Panc1 (cell line): ENCODE data around the gene GRIN2A. TPM values are rescaled to one million over a fixed set of nuclear protein-coding genes. Genes with fewer than 3 reads are reported as not detected.

Experiments used
- ATAC-seq: fragments of 200-7000 bp; cut with Tn5 transposase; 2 replicates; pipeline ENCODE4 v1.9.1; 2020; ENCODE audit warnings: mild to moderate bottlenecking, moderate library complexity
- BruUV-seq: library from RNA; stranded (reverse); fragments of 400-500 nt; replicated peaks from 2 replicates; lab custom pipeline; 2021; lab: Mats Ljungman, UMichigan
- CTCF ChIA-PET: fragments of 300-600 bp; sonication (Branson Sonifier 250); formaldehyde crosslinking; loops from one replicate; lab custom pipeline; 2022; ENCODE audit warnings: antibody characterized with exemption; lab: Charles Lee
- POLR2A ChIA-PET: fragments of 300-600 bp; sonication (Branson Sonifier 250); formaldehyde crosslinking; loops from one replicate; lab custom pipeline; 2022; ENCODE audit warnings: antibody characterized with exemption; lab: Charles Lee
- DNase-seq: peaks from one replicate; pipeline ENCODE4 v3.0.0-alpha.2; 2010; ENCODE audit warnings: low read depth, low spot score
- H3K27ac ChIP-seq: 2 replicates; pipeline ENCODE4 v1.5.1; 2011; ENCODE audit warnings: mild to moderate bottlenecking, low read length, inconsistent platforms
- H3K27me3 ChIP-seq: fragments of 200-500 bp; sonication (Bioruptor generic); 2 replicates; pipeline ENCODE4 v1.6.0; 2014; ENCODE audit warnings: low read length, inconsistent platforms; ENCODE audit not compliant: control insufficient read depth, insufficient read depth
- H3K36me3 ChIP-seq: fragments of 200-500 bp; sonication (Bioruptor generic); 2 replicates; pipeline ENCODE4 v1.5.1; 2014; ENCODE audit warnings: inconsistent platforms, mild to moderate bottlenecking, low read length, moderate library complexity; ENCODE audit not compliant: control insufficient read depth, insufficient read depth
- H3K4me1 ChIP-seq: 2 replicates; pipeline ENCODE4 v1.5.1; 2011; ENCODE audit warnings: inconsistent platforms, mild to moderate bottlenecking, low read length, moderate library complexity; ENCODE audit not compliant: control insufficient read depth, insufficient read depth
- H3K4me3 ChIP-seq, 2 experiments: 2 replicates each; pipeline ENCODE4 v1.5.1; 2011 to 2012; ENCODE audit warnings: low read depth in 2 of 2, low read length in 2 of 2, mild to moderate bottlenecking in 2 of 2, inconsistent platforms in 1 of 2, moderate library complexity in 1 of 2
- H3K9me3 ChIP-seq: fragments of 200-500 bp; sonication (Bioruptor generic); 2 replicates; pipeline ENCODE4 v1.5.1; 2014; ENCODE audit warnings: low read depth, mild to moderate bottlenecking, inconsistent platforms, low read length, moderate library complexity; ENCODE audit not compliant: control insufficient read depth, insufficient read depth
- POLR2AphosphoS5 ChIP-seq: IDR thresholded peaks from 2 replicates; pipeline ENCODE4 v1.6.1; 2012; ENCODE audit warnings: mild to moderate bottlenecking, low read depth, low read length, moderate library complexity
- SIN3A ChIP-seq: IDR thresholded peaks from 2 replicates; pipeline ENCODE4 v1.6.1; 2012; ENCODE audit warnings: low read depth, mild to moderate bottlenecking, low read length, moderate library complexity, borderline replicate concordance; ENCODE audit not compliant: insufficient read depth
- TCF7L2 ChIP-seq: IDR thresholded peaks from 2 replicates; pipeline ENCODE4 v1.6.1; 2011; ENCODE audit warnings: mild to moderate bottlenecking, low read depth, low read length, inconsistent platforms
- in situ Hi-C: cut with HindIII; loops from 2 replicates; pipeline ENCODE4 v1.10.0; 2016; ENCODE audit warnings: low sequenced_read_pairs, low pct_unique_long_range_greater_than_20kb
- intact Hi-C: fragments of 100-400 bp; cut with micrococcal nuclease; formaldehyde crosslinking; loops from one replicate; pipeline ENCODE4 v1.10.0; 2022; ENCODE audit not compliant: unreplicated experiment
- total RNA-seq: library from RNA; stranded (reverse); gene quantifications from one replicate; pipeline ENCODE4 v1.2.1, GENCODE V29; 2021; ENCODE audit not compliant: unreplicated experiment
- TF ChIP-seq, protein P1 (sequence below): fragments of 450-650 bp; IDR thresholded peaks from 2 replicates; pipeline ENCODE4 v1.5.1; 2017; ENCODE audit warnings: mild to moderate bottlenecking
- TF ChIP-seq, protein P2 (sequence below), 2 experiments: IDR thresholded peaks; 2 replicates each; pipeline ENCODE4 v1.6.1; 2011 to 2012; ENCODE audit warnings: low read depth in 2 of 2, control low read depth in 1 of 2, low read length in 1 of 2, mild to moderate bottlenecking in 1 of 2, moderate library complexity in 1 of 2; ENCODE audit not compliant: insufficient read depth in 1 of 2

Gene GRIN2A
- total RNA-seq, 1 experiment from 2014 or later, result 12.3 TPM

DNA sequence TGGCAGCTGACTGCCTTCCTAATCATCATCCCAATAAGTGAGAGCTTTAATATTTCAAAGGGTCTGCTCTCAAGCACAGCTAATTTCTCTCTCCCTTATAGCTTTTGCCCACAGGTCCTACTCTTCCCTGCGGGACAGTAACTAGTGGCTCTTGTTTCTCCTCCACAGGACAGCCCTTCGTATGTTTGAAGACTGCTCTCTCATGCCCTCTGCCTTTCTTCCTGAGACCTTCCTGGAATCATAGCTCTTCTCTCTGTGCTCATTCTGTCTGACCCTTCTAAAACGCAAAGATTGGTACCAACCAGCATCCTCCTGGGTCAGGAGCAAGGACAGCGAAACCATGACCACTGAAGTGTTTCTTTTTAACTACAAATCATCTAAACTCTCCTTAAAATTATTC, 168.9 kb downstream of the GRIN2A start:
- Histone ChIP-seq H3K4me1 (no peaks in the 10 kb centered on the region), H3K4me3 (no peak overlapping the region), H3K36me3 (no peaks in the 10 kb centered on the region), H3K27ac (no peak overlapping the region), H3K27me3 (no peaks in the 10 kb centered on the region), H3K9me3 (no peaks in the 10 kb centered on the region)
- ATAC-seq, result no peak
- DNase-seq, result no peak
- POLR2A ChIA-PET, result no interaction called here
- intact Hi-C loops (loop anchor here (10.0 kb wide), 1 partner anchor 369 kb away; no protein-coding TSS in a partner anchor), in situ Hi-C loops (no loop called here)
- no TSS peak for BruUV-seq
- CTCF ChIA-PET, result no interaction called here
- TF ChIP-seq, protein P1, sequence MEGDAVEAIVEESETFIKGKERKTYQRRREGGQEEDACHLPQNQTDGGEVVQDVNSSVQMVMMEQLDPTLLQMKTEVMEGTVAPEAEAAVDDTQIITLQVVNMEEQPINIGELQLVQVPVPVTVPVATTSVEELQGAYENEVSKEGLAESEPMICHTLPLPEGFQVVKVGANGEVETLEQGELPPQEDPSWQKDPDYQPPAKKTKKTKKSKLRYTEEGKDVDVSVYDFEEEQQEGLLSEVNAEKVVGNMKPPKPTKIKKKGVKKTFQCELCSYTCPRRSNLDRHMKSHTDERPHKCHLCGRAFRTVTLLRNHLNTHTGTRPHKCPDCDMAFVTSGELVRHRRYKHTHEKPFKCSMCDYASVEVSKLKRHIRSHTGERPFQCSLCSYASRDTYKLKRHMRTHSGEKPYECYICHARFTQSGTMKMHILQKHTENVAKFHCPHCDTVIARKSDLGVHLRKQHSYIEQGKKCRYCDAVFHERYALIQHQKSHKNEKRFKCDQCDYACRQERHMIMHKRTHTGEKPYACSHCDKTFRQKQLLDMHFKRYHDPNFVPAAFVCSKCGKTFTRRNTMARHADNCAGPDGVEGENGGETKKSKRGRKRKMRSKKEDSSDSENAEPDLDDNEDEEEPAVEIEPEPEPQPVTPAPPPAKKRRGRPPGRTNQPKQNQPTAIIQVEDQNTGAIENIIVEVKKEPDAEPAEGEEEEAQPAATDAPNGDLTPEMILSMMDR, result peak; percentile 22; the same call in 1 of the 2 replicates
- TF ChIP-seq TCF7L2, result no peak

DNA sequence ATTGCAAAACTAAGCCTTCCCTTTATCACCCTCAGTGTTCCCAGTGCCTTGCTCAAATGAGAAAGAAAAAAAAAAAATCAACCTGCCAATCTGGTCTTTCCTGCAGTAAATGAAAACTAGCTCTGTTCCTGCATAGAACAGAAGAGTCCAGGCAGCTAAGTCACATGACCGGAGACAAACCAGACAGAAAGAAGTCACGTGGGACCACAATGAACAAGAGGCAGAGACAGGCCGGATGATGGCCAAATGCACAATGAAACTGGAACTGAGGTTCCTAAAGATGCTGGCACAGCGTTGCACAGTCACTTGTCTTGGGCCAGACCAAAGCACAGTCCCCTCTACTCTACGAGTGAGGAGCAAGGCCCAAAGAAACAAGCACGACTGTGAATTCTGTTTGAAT, 172.5 kb downstream of the GRIN2A start:
- in situ Hi-C loops (no loop called here), intact Hi-C loops (loop anchor here (10.0 kb wide), 1 partner anchor 365 kb away; no protein-coding TSS in a partner anchor)
- BruUV-seq, result no TSS peak
- H3K36me3 ChIP-seq, result no peaks in the 10 kb centered on the region
- no peak for DNase-seq
- H3K4me3 ChIP-seq, result no peak overlapping the region
- no peaks in the 10 kb centered on the region for H3K27me3 ChIP-seq
- POLR2A ChIA-PET, result no interaction called here
- H3K9me3 ChIP-seq, result no peaks in the 10 kb centered on the region; the same call in 1 of the 2 replicates
- no peak for ATAC-seq
- CTCF ChIA-PET, result no interaction called here
- H3K27ac ChIP-seq, result no peak overlapping the region
- TF ChIP-seq SIN3A (no peak), TCF7L2 (no peak)
- TF ChIP-seq, protein P1, result no peak
- no peaks in the 10 kb centered on the region for H3K4me1 ChIP-seq

DNA sequence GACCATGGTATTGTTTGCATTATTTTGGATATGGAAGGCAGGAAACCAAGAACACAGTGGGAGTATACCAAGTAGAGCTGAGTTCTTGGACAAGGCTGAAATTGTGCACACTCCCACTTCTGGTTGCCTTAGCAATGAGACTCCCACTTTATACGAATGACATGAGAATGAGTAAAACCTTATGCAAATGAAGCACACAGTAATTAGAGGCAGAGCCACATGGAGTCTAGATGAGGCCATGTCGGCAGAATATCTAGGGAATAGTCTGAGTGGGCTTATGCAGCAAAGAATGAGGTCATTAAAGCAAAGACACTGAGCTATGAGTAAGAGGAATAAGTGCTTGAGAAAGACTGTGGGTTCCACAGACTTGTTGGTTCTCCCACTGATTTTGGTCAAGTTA, 178.7 kb downstream of the GRIN2A start:
- TF ChIP-seq, protein P1, result no peak
- no peak for TF ChIP-seq SIN3A
- TF ChIP-seq TCF7L2, result no peak
- TF ChIP-seq, protein P2, sequence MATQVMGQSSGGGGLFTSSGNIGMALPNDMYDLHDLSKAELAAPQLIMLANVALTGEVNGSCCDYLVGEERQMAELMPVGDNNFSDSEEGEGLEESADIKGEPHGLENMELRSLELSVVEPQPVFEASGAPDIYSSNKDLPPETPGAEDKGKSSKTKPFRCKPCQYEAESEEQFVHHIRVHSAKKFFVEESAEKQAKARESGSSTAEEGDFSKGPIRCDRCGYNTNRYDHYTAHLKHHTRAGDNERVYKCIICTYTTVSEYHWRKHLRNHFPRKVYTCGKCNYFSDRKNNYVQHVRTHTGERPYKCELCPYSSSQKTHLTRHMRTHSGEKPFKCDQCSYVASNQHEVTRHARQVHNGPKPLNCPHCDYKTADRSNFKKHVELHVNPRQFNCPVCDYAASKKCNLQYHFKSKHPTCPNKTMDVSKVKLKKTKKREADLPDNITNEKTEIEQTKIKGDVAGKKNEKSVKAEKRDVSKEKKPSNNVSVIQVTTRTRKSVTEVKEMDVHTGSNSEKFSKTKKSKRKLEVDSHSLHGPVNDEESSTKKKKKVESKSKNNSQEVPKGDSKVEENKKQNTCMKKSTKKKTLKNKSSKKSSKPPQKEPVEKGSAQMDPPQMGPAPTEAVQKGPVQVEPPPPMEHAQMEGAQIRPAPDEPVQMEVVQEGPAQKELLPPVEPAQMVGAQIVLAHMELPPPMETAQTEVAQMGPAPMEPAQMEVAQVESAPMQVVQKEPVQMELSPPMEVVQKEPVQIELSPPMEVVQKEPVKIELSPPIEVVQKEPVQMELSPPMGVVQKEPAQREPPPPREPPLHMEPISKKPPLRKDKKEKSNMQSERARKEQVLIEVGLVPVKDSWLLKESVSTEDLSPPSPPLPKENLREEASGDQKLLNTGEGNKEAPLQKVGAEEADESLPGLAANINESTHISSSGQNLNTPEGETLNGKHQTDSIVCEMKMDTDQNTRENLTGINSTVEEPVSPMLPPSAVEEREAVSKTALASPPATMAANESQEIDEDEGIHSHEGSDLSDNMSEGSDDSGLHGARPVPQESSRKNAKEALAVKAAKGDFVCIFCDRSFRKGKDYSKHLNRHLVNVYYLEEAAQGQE (IDR thresholded peaks at IDR 0.05; ENCODE audit: insufficient read depth in 1 of 2, low read depth in 2 of 2, low read length in 1 of 2), result no peak
- no peak for TF ChIP-seq POLR2AphosphoS5
- in situ Hi-C loops, result no loop called here
- no peak for ATAC-seq
- intact Hi-C loops, result no loop called here
- CTCF ChIA-PET, result no interaction called here
- Histone ChIP-seq H3K36me3 (no peaks in the 10 kb centered on the region), H3K27me3 (no peaks in the 10 kb centered on the region), H3K27ac (no peak overlapping the region), H3K4me1 (no peaks in the 10 kb centered on the region), H3K9me3 (no peaks in the 10 kb centered on the region; the same call in 1 of the 2 replicates), H3K4me3 (no peak overlapping the region)
- DNase-seq, result no peak
- POLR2A ChIA-PET, result no interaction called here
- BruUV-seq, result no TSS peak
